ENCODE measurements around the gene PLSCR3. TPM values are rescaled to one million over a fixed set of nuclear protein-coding genes. Genes with fewer than 3 reads are reported as not detected.

The PLSCR3 gene
- total RNA-seq, 4 donors from 2014 or later = 13.2 to 32.4 (median 18.4) TPM

DNA sequence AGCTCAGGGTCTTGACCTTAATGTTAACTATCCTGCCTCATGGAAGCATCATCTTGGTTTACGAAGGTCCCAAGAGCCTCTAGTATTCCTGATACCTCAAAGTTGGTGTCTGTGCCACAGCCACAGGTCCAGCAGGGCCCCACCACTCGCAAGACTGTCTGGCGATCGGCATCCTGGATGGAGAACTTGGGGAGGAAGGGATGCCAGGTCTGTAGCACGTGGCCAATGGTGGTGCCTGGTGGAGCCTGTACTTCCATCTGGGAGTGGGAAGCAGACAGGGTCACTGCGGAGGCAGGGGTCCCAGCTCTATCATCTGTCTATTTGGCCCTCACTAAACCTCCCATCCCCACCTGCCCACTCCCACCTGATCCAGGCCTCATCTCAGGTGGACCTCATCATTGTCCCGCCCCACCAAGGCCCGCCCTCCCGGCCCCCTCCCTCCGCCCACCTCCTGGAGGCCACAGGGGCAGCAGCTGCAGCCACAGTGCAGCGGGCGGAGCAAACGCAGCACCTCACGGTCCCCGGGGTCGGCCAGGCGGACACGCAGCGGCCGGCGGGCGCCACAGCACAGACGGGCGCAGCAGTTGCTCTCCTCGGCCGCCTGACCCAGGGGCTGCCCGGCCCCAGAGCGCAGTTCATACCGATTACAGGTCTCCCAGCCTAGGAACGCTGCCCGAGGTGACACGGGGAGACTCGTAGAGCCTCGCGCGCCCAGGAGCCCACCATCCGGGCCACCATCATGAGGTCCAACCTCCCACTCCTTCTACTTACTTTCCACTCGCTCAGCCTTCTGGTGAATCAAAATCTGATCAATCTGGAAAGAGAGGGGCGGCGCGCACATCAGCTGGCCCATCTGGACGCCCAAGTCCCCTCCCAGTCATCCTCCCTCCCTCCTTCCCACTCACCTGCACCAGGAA, 1.4 kb downstream of the PLSCR3 start:
- Histone ChIP-seq H3K36me3 (no peaks in the 10 kb centered on the region), H3K4me1 (peaks cover 11 to 22% (median 17%) of the 10 kb centered on the region in 4 donors), H3K9me3 (no peaks in the 10 kb centered on the region), H3K27ac (peak overlapping the region in 3 of 4 donors; percentile 93 to 98 (median 95)), H3K27me3 (no peaks in the 10 kb centered on the region), H3K4me3 (peak overlapping the region in 2 of 4 donors; percentile 86 to 91)
- DNase-seq = no peak
- intact Hi-C loops (cut with DNase I; ENCODE audit: low total_unique reads) = no loop called here
- WGBS, 2 donors (ENCODE audit: low coverage in 1 of 2) = 83 to 88% methylated on average over 1 to 32 of the region's 42 CpGs
- TF ChIP-seq POLR2A (IDR thresholded peaks at IDR 0.05) (no peak), EP300 (IDR thresholded peaks at IDR 0.05; ENCODE audit: low read depth) (no peak), POLR2AphosphoS5 (IDR thresholded peaks at IDR 0.05) (no peak)
- TF ChIP-seq, protein P1, sequence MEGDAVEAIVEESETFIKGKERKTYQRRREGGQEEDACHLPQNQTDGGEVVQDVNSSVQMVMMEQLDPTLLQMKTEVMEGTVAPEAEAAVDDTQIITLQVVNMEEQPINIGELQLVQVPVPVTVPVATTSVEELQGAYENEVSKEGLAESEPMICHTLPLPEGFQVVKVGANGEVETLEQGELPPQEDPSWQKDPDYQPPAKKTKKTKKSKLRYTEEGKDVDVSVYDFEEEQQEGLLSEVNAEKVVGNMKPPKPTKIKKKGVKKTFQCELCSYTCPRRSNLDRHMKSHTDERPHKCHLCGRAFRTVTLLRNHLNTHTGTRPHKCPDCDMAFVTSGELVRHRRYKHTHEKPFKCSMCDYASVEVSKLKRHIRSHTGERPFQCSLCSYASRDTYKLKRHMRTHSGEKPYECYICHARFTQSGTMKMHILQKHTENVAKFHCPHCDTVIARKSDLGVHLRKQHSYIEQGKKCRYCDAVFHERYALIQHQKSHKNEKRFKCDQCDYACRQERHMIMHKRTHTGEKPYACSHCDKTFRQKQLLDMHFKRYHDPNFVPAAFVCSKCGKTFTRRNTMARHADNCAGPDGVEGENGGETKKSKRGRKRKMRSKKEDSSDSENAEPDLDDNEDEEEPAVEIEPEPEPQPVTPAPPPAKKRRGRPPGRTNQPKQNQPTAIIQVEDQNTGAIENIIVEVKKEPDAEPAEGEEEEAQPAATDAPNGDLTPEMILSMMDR (IDR thresholded peaks at IDR 0.05) = no peak
- in situ Hi-C loops (cut with MboI; ENCODE audit: low pct_ligation_motif_present in 1 of 4, low pct_unique_long_range_greater_than_20kb in 1 of 4, low sequenced_read_pairs in 3 of 4) = no loop called here

DNA sequence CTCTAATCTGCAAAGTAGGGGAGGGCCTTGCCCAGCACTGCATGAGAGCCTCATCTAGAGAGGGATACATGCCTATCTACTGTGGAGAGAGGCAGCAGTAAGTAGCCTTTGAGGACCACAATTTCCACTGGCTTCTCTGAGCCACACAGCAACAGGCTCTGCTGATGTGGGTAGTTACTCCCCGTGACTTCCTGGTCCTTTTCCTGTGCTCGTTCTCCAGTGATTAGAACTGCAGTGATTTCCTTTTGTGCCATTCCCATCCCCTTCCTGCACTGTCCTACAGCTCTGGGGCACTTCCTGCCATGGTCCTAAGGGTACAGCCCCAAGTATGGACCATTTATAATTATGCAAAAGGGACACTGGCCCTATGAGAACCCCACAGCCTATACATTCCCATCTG, 3.0 kb downstream of the PLSCR3 start:
- 70 to 73% methylated on average over 2 of the region's 2 CpGs for WGBS, 2 donors (ENCODE audit: low coverage in 1 of 2)
- no peak for DNase-seq
- Histone ChIP-seq H3K36me3 (no peaks in the 10 kb centered on the region), H3K9me3 (no peaks in the 10 kb centered on the region), H3K27me3 (no peaks in the 10 kb centered on the region), H3K4me1 (peaks cover 11 to 22% (median 17%) of the 10 kb centered on the region in 4 donors), H3K27ac (no peak overlapping the region), H3K4me3 (no peak overlapping the region)
- intact Hi-C loops (cut with DNase I; ENCODE audit: low total_unique reads) = no loop called here
- in situ Hi-C loops (cut with MboI; ENCODE audit: low pct_ligation_motif_present in 1 of 4, low pct_unique_long_range_greater_than_20kb in 1 of 4, low sequenced_read_pairs in 3 of 4) = no loop called here
- TF ChIP-seq POLR2A (IDR thresholded peaks at IDR 0.05) = no peak
- no peak for TF ChIP-seq EP300 (IDR thresholded peaks at IDR 0.05; ENCODE audit: low read depth)
- TF ChIP-seq, protein P1 (IDR thresholded peaks at IDR 0.05) = no peak
- TF ChIP-seq POLR2AphosphoS5 (IDR thresholded peaks at IDR 0.05) = no peak

DNA sequence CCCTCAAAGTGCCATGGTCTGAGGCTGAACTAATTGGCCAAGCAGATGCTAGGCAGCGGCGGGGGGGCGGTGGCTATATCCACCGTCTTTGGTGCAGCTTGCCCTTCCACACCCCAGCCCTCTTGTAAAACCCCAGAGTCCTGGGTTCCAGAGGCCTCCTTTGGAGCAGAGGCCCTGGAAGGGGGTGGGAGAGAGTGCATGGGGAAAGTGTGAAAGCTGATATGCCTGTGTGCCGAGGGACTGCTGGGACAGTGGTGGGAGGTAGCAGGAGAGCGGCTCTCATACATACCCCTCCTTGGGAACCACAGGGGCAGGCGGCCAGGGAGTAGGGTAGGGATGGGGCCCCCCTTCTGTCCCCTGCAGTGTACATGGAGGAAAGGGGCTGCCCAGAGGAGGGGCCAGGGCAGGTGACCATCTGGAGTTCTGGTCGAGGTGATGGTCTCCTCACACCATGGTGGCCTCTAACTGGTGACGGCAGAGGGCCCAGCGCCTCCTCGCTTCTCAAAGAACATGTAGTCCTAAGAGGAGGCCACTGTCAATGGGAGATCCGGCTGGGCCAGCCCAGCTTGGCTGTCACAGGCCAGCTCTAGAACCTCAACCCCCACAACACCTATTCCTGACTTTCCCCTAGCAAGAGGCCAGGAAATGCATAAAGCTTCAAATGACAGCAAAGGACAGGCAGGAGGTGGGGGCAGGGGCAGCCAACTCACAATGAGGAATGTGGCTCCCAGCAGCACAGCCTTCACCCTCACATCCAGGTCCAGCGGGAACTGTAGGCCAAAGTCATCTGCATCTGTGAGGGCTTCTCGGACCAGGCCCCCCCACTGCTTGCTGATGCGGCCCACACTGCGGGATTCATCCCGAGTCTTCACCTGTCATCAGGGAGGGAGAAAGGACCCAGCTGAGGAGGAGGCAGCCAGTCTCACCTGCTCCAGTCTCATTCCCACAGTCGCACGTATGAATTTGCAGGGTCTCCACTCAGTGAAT, 4.1 kb downstream of the PLSCR3 start:
- Histone ChIP-seq H3K27me3 (no peaks in the 10 kb centered on the region), H3K4me3 (no peak overlapping the region), H3K27ac (no peak overlapping the region), H3K36me3 (no peaks in the 10 kb centered on the region), H3K9me3 (no peaks in the 10 kb centered on the region), H3K4me1 (peaks cover 10 to 20% (median 14%) of the 10 kb centered on the region in 4 donors)
- intact Hi-C loops (cut with DNase I; ENCODE audit: low total_unique reads) (no loop called here), in situ Hi-C loops (cut with MboI; ENCODE audit: low pct_ligation_motif_present in 1 of 4, low pct_unique_long_range_greater_than_20kb in 1 of 4, low sequenced_read_pairs in 3 of 4) (no loop called here)
- 92% methylated on average over 19 of the region's 19 CpGs; no CpG with 5 or more reads in 1 of the 2 donors for WGBS, 2 donors (ENCODE audit: low coverage in 1 of 2)
- no peak for DNase-seq
- TF ChIP-seq, protein P1 (IDR thresholded peaks at IDR 0.05) = no peak
- TF ChIP-seq POLR2AphosphoS5 (IDR thresholded peaks at IDR 0.05) (no peak), POLR2A (IDR thresholded peaks at IDR 0.05) (no peak), EP300 (IDR thresholded peaks at IDR 0.05; ENCODE audit: low read depth) (no peak)

DNA sequence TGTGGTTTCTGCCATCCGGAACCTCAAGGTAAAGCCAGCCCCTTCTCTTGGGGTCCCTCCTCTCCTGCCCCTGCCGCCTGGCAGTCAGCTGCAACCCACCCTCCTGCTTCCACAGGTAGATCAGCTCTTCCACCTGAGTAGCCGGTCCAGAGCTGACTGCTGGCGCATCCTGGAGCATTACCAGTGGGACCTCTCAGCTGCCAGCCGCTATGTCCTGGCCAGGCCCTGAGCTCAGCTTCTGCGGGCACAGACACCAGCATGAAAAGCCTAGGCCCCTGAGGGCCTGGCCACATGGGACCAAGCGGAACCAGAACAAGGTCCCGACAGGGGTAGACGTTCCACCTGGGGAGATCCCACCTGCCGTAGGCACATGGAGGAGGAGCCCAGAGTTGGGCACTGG, 5.5 kb downstream of the PLSCR3 start:
- in situ Hi-C loops (cut with MboI; ENCODE audit: low pct_ligation_motif_present in 1 of 4, low pct_unique_long_range_greater_than_20kb in 1 of 4, low sequenced_read_pairs in 3 of 4) (no loop called here), intact Hi-C loops (cut with DNase I; ENCODE audit: low total_unique reads) (no loop called here)
- no peaks in the 10 kb centered on the region for H3K36me3 ChIP-seq
- peaks cover 9 to 14% (median 10%) of the 10 kb centered on the region in 4 donors for H3K4me1 ChIP-seq
- no peaks in the 10 kb centered on the region for H3K9me3 ChIP-seq
- H3K27ac ChIP-seq = no peak overlapping the region
- H3K27me3 ChIP-seq = no peaks in the 10 kb centered on the region
- no peak overlapping the region for H3K4me3 ChIP-seq
- TF ChIP-seq POLR2A (IDR thresholded peaks at IDR 0.05) = no peak
- no peak for TF ChIP-seq POLR2AphosphoS5 (IDR thresholded peaks at IDR 0.05)
- TF ChIP-seq, protein P1 (IDR thresholded peaks at IDR 0.05) = no peak
- no peak for TF ChIP-seq EP300 (IDR thresholded peaks at IDR 0.05; ENCODE audit: low read depth)
- no peak for DNase-seq
- WGBS, 2 donors (ENCODE audit: low coverage in 1 of 2) = 93% methylated on average over 6 of the region's 10 CpGs; no CpG with 5 or more reads in 1 of the 2 donors
